AG08395 (cell line): ENCODE results near the gene PCMT1.
"Not testable (repeated sequence)": the region's sequence is repeated elsewhere in the genome, so short reads cannot be mapped to it uniquely, and the experiment has no call there.

Source experiments
- DNase-seq: peaks from one replicate; pipeline ENCODE4 v3.0.0; 2012; ENCODE audit warnings: mixed read lengths, low spot score

Gene PCMT1

DNA sequence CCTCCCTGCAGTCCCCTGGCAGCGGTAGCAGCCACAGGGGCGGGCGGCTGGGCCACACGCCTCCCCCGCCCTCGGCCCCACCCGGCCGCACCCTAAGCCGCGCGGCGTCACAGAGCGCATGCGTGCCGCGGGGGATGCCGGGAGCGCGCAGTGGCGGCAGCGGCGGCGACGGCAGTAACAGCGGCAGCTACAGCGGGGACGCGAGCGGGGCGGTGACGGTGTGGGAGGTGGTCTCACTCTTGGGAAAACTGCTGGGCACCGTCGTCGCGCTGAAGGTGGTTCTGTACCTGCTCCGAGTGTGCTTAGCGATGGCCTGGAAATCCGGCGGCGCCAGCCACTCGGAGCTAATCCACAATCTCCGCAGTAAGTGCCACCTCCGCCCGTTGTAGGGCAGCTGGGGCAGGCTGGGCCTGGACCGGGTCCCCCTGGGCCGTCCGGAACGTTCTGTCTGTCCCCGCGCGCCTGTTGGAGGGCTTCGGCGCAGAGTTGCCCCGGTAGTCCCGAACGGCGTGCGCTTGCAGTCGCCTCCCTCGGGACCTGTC, at the start of gene PCMT1:
Gene PCMT1, plus strand, starts transcription at position 148 of the 542 bp plus-strand sequence. Its CDS starts 161 bp downstream, at position 309.
- peak; percentile 97 for DNase-seq

DNA sequence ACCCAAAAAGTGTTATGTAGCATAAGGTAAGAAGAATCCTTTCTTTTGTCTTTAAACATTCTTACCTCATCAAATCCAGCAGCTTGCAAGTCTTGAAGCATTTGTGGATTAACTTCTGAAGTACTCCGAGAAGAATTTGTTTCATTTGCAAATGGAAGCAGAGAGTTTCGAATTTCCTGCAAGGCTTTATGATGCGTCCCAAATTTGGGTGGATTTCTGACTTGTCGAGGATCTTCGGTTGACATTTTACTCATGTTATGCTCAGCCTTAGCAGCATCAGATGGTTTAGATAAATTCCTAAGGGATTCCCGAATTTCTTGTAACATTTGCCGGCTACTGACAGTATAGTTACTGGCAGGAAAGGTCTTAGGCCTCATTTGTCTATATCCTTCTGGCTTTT, 47.8 kb upstream of the PCMT1 start:
- peak; percentile 50 for DNase-seq

DNA sequence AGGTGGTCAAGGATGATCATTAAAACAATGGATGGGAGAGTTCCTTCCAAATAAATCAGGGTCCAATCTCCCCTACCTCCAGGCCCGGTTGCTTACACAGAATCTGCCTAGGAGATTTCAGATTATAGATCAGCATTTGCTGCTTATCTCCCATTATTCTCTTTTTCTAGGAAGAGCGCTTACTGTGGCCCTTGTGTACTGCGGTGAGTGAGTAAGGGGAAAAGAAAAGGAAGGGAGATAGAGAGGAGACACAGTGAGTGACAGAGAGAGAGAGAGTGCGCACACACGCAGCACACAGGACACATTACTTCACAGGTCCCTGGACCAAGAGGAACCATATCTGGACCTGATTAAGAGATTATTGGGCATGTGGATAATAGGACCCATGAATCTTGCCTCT, 37.8 kb upstream of the PCMT1 start:
- DNase-seq: no peak

DNA sequence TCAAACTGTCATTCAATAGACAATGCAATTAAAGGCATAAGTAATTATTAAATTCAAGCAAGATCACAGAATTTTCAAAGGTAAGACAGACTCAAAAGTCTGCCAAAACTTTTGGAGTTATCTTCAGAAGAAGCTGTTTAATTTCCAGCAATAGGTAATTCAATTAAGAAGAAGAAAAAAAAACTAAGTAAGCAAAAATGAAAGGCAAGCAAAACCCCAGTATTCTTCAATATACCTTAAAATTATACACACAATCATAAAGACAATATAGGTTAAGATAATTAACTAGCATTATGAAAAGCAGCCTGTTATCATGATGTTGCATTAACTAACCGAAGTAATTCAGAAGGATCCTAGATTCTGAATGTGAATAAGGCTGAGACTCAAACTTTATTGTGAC, 35.1 kb upstream of the PCMT1 start:
- no peak for DNase-seq

DNA sequence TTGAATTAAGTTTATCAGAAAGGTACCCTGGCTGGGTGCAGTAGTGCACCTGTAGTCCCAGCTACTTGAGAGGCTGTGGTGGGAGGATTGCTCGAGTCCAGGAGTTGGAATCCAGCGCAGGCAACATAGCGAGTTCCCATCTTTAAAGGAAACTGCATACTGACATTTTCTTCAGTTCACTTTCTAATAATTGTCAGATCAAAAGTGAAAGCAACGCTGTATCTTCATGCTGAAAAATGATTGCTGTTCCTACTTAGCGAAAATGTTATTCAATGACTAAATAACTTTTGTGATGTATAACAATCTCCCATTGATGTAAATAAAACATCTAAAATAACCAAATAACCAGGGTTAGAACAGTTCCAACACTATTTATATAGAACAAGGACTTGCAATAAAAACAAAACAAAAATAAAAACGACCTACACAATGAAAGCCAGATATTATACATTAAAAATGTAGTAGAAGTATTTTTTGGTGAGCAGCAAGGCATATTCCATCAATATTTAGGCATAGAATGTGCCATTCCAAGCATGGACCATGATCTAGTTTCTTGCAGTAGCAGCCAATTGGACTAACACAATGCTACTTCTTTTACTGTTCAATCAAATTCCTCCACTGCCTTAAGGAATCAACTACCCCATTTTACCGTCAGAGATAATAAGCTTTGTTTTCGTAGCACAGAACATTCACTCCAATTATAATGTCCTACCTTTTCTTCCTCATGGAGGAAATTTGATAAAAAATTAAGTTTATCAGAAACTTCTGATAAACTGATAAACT, 33.2 kb upstream of the PCMT1 start:
- DNase-seq: peak; percentile 29

DNA sequence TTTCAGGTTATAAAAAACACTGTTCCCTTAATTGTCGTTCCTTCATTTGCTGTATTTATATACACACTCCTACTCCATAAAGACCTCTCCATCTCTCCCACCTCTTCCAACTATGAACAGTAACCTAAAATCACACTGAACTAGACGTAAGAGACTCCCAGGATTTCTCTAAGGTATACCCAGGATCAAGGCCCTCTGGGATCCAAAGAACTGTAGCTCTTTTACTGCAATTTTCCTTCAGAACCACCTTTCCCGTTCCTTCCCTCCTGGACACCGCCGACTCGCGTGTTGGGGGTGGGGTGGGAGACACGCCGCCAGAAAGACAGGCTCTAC, 32.3 kb upstream of the PCMT1 start:
- DNase-seq: no peak

DNA sequence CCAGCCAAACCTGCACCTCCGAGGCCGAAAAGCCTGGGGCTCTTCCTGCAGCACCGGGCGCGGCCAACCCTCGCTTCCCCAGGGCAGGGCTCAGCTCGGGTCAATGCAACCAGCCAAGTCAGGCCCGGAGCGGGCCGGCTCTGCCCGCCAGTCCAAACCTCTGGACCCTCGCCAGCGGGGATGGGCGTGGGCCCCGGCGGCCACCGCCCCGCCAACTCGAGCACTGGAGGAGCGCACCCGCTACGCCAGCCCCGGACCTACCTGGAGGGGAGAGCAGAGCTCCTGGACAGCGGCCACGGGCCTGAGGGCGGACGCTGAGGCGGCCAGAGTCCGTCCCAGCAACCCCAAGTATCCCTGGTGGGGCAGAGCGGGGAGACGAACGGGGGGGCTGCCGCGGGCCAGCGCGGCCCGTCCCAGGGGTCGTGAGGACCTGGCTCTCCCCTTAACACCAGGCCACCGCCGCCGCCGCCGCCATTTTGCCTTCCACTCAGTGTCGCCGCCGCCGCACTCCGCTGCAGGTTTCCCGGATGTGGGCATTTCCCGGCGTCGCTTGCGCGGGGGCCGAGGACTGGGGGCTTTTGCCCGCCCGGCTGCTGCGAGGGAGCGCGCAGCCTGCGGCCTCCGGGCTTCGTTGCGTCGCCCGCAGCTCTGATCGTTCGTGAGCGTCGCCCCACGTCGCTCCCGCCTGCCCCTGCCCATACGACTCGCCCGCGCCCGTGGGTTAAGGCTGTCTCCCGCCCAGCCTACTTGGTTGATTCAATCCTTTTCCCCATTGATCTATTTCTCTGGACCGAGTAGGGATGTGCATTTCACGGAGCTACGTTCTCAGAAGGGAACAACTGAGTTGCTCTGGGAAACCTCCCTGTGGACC, 31.7 kb upstream of the PCMT1 start, which contains the start of gene LATS1:
Gene LATS1, minus strand, starts transcription at position 514 of the 871 bp plus-strand sequence. CDS start 15,975 bp downstream, outside the sequence.
- peak; percentile 87 for DNase-seq

DNA sequence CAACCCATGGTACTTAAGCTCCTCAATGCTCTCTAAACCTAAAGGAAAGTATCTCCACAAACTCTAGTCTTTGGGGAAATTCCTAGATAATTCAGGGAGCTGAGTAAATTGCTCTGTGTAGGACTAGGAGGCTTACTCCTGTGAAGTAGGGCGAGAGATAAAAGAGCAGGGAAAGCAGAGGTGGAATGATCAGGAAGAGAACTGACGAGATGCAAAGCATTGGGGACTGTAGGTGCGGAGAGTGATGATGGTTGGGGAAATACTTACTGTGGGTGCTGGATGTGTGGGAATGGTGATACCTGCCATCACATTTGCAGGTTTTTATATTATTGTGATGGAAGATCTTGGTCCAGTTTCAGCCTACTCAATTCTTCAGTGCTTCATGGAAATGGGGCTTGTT, 30.0 kb upstream of the PCMT1 start:
- DNase-seq: no peak

DNA sequence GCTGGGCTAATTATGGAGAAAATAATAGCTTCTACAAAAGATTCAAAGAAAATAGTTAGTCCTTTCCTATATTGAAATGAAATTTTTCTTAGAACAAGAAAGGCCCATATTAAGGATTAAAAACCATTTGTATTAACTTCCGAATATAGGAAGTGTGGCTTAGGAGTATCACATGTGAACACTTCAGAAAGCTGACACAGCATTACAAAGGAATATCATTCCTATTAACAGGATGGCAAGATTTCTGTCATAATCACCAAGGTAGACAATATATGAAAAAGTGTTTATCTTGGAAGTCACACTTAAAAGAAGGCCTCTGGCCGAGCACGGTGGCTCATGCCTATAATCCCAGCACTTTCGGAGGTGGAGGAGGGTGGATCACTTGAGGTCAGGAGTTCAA, 26.3 kb upstream of the PCMT1 start:
- DNase-seq: no peak

DNA sequence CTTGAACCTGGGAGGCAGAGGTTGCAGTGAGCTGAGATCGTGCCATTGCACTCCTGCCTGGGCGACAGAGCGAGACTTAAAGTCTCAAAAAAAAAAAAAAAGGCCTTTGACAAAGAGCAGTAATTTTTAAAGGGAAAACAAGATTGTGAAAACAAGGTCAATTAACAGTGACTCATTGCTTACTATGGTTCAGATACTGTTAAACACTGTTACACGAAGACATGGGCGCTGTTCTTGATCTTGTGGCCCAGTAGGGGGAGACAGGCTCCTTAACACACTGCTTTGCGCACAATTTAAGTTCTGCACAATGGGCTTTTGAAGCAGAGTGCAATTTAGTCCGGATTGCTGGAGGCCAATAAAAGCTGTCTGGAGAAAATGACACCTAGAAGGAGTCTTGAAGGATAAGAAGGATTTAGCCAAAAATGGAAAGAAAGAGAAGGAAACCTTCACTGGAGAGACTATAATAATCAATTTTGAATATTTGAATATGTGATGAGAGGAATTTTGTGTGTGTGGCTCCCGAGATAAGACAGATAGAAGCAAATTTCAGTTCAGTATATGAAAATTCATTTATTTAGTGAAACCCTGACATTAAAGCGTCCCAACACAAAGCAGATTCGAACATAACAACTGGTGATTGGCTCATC, 25.6 kb upstream of the PCMT1 start:
- peak; percentile 83 for DNase-seq

DNA sequence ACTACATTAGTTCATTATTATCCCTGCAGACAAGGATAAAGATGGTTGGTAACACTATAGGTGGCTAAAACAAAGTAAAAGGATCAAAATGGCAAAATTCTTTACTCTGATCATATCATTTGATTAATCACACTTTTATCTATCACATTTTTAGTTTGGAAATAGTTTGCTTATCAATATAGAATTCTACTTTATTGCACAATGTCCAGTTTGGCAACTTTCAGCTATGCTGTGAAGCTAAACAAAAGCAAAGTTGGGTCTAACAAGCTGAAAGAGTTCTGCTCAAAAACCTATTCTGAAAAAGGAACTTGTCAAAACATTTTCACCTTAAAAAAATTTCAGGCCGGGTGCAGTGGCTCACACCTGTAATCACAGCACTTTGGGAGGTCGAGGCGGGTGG, 23.8 kb upstream of the PCMT1 start:
- DNase-seq: no peak

DNA sequence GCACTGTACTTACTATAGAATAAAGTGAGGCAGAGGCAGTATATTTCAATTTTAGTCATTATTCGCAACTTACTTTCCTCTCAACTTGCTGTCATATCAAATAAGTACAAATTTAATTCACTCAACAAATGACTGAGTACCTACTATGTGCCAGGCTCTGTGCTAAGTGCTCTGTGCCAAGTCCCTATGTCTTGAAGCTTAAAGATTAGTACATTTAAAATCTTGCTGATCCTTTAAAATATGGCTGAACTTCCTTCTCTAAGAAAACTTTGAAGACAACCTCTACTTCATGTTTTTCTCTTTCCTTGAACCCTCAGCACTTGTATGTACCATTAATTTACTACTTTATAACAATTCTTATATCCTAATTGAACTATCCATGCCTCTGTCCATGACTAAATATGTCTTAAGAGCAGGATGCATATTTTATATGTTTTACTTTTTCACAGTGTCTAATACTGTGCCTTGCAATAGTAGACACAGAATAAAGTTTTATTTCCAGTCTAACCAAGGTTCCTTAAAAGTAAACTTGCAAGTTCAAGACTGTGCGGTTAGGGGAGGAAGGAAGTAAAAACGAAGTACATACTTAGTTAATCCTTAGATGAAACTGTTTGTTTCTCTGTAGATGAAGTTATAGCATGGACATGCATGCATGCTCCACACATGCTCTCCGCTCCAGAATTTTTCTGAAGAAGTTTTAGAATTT, 21.6 kb upstream of the PCMT1 start:
- no peak for DNase-seq

DNA sequence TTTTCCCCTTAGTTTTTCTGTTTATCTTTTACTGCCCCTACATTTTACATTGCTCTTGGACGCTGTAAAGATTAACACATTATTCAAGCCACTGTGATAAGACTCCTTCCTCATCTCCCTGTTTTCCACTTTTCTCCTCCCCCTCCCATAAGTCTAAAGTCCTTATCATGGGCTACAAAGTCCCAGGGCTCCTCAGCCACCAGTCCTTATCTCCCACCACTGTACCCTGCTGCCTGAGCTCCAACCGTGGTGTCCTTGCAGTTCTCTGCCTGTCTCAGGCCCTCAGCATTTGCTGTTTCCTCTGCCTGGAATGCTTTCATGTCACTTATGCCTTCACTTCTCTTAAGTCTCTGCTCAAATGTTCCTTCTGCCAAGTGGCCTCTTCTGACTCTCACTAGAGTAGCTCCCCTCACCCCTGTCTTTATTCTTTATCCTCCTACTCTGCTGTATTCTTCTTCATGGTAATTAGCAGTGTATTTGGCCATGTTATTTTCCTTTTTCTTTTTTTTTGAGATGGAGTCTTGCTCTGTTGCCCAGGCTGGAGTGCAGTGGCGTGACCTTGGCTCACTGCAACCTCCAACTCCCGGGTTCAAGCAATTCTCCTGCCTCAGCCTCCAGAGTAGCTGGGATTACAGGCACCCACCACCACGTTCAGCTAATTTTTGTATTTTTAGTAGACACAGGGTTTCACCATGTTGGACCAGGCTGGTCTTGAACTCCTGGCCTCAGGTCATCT, 20.9 kb upstream of the PCMT1 start:
- DNase-seq: no peak

DNA sequence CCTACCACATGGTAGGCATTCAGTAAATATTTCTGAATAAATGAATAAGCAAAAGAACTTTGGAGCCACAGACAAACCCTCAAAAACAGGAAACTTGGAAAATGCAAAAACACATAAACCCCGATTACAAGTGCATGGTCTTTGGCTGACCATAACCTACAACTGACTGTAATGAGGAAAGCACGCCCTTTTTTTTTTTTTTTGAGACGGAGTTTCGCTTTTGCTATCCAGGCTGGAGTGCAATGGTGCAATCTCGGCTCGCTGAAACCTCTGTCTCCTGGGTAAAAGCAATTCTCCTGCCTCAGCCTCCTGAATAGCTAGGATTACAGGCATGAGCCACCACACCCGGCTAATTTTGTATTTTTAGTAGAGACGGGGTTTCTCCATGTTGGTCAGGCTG, 19.7 kb upstream of the PCMT1 start:
- no peak for DNase-seq

DNA sequence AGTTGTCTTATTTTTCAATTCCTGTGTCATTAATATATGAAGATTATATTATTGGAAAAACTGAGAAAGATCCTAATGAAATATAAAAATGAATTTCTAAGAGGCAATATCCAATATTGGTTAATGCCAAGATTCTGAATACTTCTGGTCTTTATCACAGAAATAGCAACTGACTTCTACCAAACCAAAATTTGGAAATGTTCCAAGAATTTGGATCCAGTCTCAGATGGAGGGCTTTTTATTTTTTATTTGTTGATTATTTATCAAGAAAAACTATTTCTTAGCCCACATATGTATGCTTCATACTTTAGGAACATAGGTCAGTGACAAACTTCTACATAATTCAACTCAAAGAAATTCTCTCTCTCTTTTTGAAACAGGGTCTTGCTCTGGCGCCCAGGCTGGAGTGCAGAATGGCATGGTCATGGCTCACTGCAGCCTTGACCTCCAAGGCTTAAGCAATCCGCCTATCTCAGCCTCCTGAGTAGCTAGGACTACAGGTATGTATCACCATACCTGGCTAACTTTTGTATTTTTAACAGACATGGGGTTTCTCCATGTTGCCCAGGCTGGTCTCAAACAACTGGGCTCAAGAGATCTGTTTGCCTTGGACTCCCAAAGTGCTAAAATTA, 16.3 kb upstream of the PCMT1 start:
- DNase-seq: no peak

DNA sequence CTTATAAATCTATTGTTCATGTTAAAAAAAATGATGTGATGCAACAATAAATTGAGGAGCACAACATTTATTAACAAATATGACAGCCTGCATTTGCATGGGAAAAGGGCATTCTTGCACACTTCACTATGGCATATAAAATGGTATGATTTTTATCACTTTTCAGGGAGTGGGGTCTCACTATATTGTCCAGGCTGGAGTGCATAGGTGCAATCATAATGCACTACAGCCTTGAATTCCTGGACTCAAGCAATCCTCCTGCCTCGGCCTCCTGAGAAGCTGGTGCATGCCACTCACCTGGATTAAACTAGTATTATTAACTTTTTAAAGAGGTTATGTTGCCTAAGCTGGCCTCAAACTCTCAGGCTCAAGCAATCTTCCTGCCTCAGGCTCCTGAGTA, 14.6 kb upstream of the PCMT1 start:
- no peak for DNase-seq

DNA sequence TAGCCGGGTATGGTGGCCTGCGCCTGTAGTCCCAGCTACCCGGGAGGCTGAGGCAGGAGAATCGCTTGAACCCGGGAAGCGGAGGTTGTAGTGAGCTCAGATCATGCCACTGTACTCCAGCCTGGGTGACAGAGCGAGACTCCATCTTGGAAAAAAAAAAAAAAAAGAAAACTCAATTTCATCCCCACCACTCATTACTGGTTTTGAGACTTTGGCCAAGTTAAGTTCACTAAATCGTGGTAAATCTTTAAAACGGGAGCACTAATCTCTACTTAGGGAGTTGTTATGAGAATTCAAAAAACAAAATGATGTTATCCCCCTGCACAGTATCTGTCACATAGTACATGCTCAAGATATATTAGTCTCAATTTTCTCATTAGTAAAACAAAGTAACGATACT, 4.3 kb upstream of the PCMT1 start:
- DNase-seq: not testable (repeated sequence)

DNA sequence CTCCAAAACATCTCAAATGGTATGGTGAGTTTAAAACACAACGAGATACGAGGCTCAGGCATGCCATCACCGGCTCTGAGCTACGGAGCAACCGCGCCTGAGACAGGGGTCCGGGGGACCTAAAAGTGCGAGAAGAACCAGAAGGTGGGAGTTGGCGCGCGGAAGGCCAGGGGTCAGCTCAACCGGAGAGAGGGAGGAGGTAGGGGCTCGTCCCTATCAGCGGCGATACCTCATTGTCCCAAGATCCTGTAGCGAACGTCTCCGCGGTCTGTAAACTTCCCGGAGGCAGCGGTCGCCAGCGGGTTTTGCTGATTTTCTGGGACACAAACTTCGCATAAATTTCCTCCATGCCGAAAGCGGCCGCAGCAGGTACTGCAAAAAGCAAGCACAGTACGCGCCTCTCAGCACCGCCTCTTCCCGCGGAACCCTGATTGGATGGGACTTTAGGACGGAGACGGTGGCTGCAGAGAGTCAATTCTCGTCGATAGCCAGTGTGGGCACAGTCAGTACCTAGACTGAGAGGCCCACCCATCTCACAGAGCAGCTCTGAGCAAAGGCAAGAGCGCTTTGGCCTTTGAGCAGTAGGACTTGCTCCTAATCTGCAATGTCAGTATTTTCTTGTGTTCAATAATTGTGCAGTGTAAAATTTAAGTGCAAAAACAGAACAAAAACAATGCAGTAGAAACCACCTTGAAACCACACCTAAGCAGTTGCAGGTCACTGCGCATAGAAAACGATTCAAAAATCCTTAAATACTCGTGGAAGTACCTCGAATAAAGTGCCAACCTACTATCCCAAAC, 3.2 kb upstream of the PCMT1 start, which contains the start of gene NUP43:
Gene NUP43, minus strand, starts transcription at position 383 of the 800 bp plus-strand sequence. Its CDS starts 34 bp downstream, at position 349.
- peak; percentile 90 for DNase-seq

DNA sequence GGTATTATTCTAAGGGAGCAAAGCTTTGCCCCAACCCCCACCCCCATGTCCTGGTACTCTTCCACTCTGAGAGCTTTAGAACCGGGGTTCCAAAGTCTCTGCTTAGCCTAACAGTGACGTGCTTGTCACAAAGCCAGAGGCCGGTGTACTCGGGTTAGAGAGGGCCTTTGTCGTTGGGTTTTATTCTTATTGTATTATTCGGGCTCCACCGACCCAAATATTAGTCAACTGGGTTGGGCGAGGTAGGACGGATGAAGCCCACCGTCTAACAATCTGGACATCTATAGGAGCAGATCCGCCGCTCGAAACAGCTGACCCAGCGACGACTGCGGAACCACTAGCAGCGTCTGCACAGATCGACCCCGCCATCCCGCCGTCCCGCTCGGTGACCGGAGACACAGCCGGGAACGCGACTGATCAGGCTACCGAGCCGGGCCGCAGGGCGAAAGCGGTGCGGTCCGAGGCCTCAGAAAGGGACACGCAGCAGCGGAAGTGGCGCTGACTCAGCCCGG, 403 bp upstream of the PCMT1 start:
- DNase-seq: not testable (repeated sequence)
